K562 (cell line): ENCODE data around the gene PIP4K2A. TPM values are rescaled to one million over a fixed set of nuclear protein-coding genes. Genes with fewer than 3 reads are reported as not detected.

ENCODE experiments used
- BCOR ChIP-seq: fragments of 450-650 bp; IDR thresholded peaks from 2 replicates; pipeline ENCODE4 v1.6.1; 2016
- BRCA1 ChIP-seq, 2 experiments: fragments of 450-650 bp in 1 of 2; sonication (generic) in 1 of 2; formaldehyde crosslinking in 1 of 2; IDR thresholded peaks; 2 replicates each; pipeline versions ENCODE4 v1.5.0 to v1.6.1; 2017 to 2020; ENCODE audit warnings: mild to moderate bottlenecking in 1 of 2, missing genetic modification reagents in 1 of 2
- HDAC6 ChIP-seq: IDR thresholded peaks from 2 replicates; pipeline ENCODE4 v1.6.1; 2012; ENCODE audit warnings: low read depth, mild to moderate bottlenecking, control low read depth, inconsistent platforms, low read length, moderate library complexity
- JUND ChIP-seq, 2 experiments: IDR thresholded peaks; 2 replicates in 1 of 2; 3 replicates in 1 of 2; pipeline ENCODE4 v1.6.1; 2011; ENCODE audit warnings: borderline replicate concordance in 2 of 2, low read depth in 2 of 2, low read length in 2 of 2, improper control_type of control experiment in 1 of 2, missing biosample characterization in 1 of 2, missing genetic modification characterization in 1 of 2, missing genetic modification reagents in 1 of 2
- KDM1A ChIP-seq, 2 experiments: fragments of 450-650 bp; IDR thresholded peaks; 2 replicates each; pipeline ENCODE4 v1.6.1; 2016; ENCODE audit warnings: mild to moderate bottlenecking in 2 of 2
- MCM5 ChIP-seq: fragments of 450-650 bp; IDR thresholded peaks from 2 replicates; pipeline ENCODE4 v1.6.1; 2016; ENCODE audit warnings: low read depth
- NCOA1 ChIP-seq: fragments of 450-650 bp; IDR thresholded peaks from 2 replicates; pipeline ENCODE4 v1.6.1; 2016; ENCODE audit warnings: low read depth
- NCOA2 ChIP-seq, 2 experiments: fragments of 450-650 bp; IDR thresholded peaks; 2 replicates each; pipeline ENCODE4 v1.6.1; 2018; ENCODE audit warnings: mild to moderate bottlenecking in 2 of 2, moderate library complexity in 1 of 2; ENCODE audit not compliant: partially characterized antibody in 2 of 2
- POLR2G ChIP-seq: fragments of 200-400 bp; formaldehyde crosslinking; IDR thresholded peaks from 2 replicates; pipeline ENCODE4 v1.6.1; 2017; ENCODE audit warnings: low read depth, mild to moderate bottlenecking, antibody characterized with exemption, low read length, moderate library complexity
- POLR3A ChIP-seq: IDR thresholded peaks from 2 replicates; pipeline ENCODE4 v1.6.1; 2011; ENCODE audit warnings: borderline replicate concordance, mild to moderate bottlenecking, moderate library complexity; ENCODE audit not compliant: insufficient read length, insufficient read depth; ENCODE audit errors: extremely low read depth
- SMARCB1 ChIP-seq: IDR thresholded peaks from 2 replicates; pipeline ENCODE4 v1.6.1; 2011; ENCODE audit warnings: improper control_type of control experiment, low read depth; ENCODE audit not compliant: insufficient read length
- TAF9B ChIP-seq: fragments of 450-650 bp; IDR thresholded peaks from 2 replicates; pipeline ENCODE4 v1.6.1; 2018; ENCODE audit warnings: mild to moderate bottlenecking; ENCODE audit not compliant: partially characterized antibody
- ZNF224 ChIP-seq: sonication (generic); formaldehyde crosslinking; IDR thresholded peaks from 2 replicates; pipeline ENCODE4 v1.8.0; 2022; ENCODE audit warnings: mild to moderate bottlenecking, missing genetic modification reagents
- ZNF586 ChIP-seq: fragments of 450-650 bp; formaldehyde crosslinking; conservative IDR thresholded peaks from 2 replicates; pipeline ENCODE4 v1.4.0; 2020; ENCODE audit warnings: mild to moderate bottlenecking, moderate library complexity
- ZZZ3 ChIP-seq: fragments of 450-650 bp; IDR thresholded peaks from 2 replicates; pipeline ENCODE4 v1.6.1; 2016; ENCODE audit warnings: antibody characterized with exemption, mild to moderate bottlenecking, moderate library complexity
- polyA plus RNA-seq, 8 experiments: library from polyadenylated mRNA; depleted of rRNA in 4 of 8; stranded (reverse) in 5 of 8; unstranded in 3 of 8; fragments of >200 nt; fragmentation: Nextera tagmentation in 2 of 8; fragmentation: Illumina TruSeq in 1 of 8; extraction: Ambion mirVana in 2 of 8; extraction: Trizol in 1 of 8; gene quantifications; 2 replicates each; pipeline versions ENCODE4 v1.2.1 to v1.2.3, GENCODE V29; 2011 to 2014; ENCODE audit warnings: inconsistent platforms in 1 of 8, missing spikeins in 1 of 8
- total RNA-seq, 7 experiments: library from RNA; depleted of rRNA in 6 of 7; stranded (reverse); fragments of >200 nt in 6 of 7; fragmentation: Illumina TruSeq in 2 of 7; extraction: Trizol in 2 of 7; gene quantifications; 2 replicates each; pipeline versions ENCODE4 v1.2.1 to v1.2.3, GENCODE V29; 2011 to 2021; ENCODE audit warnings: low replicate concordance in 1 of 7
- TF ChIP-seq, protein P1 (sequence below), 2 experiments: fragments of 450-650 bp; formaldehyde crosslinking in 1 of 2; IDR thresholded peaks; 2 replicates each; pipeline versions ENCODE4 v1.4.0 to v1.6.1; 2014 to 2020; ENCODE audit warnings: mild to moderate bottlenecking in 2 of 2, borderline replicate concordance in 1 of 2, low read depth in 1 of 2
- TF ChIP-seq, protein P2 (sequence below): fragments of 450-650 bp; formaldehyde crosslinking; conservative IDR thresholded peaks from 2 replicates; pipeline ENCODE4 v1.4.0; 2022; ENCODE audit warnings: mild to moderate bottlenecking, missing genetic modification characterization

PIP4K2A gene
- total and polyA plus RNA-seq, 9 of the 15 experiments (the other 6 are each of a cell fraction or from before 2014, with no cell fraction given) = 35.6 to 117 (median 71.9) TPM

DNA sequence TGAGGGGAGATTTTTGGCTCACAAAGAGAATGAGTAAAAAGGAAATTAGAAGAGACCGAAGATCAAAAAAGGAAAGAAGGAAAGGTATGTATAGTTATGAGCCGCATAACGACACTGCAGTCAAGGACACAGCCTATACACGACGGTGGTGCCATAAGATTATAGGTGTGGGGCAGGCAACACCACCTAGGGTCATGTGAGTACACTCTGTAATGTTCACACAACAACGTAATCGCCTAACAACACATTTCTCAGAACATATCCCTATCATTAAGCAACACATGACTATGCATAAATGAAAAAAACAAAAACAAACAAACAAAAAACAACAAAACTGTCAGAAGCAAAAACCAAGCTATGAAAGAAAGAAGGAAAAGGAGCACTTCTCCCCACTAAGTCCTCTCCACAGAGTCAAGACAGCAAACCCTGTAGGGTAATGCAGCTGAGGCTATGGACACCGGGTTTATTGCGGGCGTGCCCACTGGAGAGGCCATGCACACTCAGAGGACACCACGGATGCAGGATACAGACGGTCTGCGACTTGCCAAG is 45.1 kb downstream of the PIP4K2A start (continued):
- no peak for TF ChIP-seq JUND (IDR thresholded peaks at IDR 0.05; ENCODE audit: borderline replicate concordance, low read depth, low read length)
- peak; percentile 10; the same call in 1 of the 3 replicates for TF ChIP-seq JUND (tag; IDR thresholded peaks at IDR 0.05; ENCODE audit: borderline replicate concordance, low read depth, low read length)
- peak in 1 of 2 experiments; percentile 6; a peak in 1 of 4 replicates for TF ChIP-seq KDM1A (IDR thresholded peaks at IDR 0.05)
- no peak for TF ChIP-seq TAF9B
- TF ChIP-seq POLR2G = no peak
- TF ChIP-seq, protein P1, sequence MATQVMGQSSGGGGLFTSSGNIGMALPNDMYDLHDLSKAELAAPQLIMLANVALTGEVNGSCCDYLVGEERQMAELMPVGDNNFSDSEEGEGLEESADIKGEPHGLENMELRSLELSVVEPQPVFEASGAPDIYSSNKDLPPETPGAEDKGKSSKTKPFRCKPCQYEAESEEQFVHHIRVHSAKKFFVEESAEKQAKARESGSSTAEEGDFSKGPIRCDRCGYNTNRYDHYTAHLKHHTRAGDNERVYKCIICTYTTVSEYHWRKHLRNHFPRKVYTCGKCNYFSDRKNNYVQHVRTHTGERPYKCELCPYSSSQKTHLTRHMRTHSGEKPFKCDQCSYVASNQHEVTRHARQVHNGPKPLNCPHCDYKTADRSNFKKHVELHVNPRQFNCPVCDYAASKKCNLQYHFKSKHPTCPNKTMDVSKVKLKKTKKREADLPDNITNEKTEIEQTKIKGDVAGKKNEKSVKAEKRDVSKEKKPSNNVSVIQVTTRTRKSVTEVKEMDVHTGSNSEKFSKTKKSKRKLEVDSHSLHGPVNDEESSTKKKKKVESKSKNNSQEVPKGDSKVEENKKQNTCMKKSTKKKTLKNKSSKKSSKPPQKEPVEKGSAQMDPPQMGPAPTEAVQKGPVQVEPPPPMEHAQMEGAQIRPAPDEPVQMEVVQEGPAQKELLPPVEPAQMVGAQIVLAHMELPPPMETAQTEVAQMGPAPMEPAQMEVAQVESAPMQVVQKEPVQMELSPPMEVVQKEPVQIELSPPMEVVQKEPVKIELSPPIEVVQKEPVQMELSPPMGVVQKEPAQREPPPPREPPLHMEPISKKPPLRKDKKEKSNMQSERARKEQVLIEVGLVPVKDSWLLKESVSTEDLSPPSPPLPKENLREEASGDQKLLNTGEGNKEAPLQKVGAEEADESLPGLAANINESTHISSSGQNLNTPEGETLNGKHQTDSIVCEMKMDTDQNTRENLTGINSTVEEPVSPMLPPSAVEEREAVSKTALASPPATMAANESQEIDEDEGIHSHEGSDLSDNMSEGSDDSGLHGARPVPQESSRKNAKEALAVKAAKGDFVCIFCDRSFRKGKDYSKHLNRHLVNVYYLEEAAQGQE (IDR thresholded peaks at IDR 0.05; ENCODE audit: borderline replicate concordance) = no peak
- TF ChIP-seq, protein P1 (CRISPR knock-in tag; IDR thresholded peaks at IDR 0.05; ENCODE audit: low read depth) = no peak
- no peak for TF ChIP-seq ZNF224 (CRISPR knock-in tag)
- no peak for TF ChIP-seq NCOA2 (IDR thresholded peaks at IDR 0.05; ENCODE audit: partially characterized antibody in 2 of 2)
- TF ChIP-seq, protein P2, sequence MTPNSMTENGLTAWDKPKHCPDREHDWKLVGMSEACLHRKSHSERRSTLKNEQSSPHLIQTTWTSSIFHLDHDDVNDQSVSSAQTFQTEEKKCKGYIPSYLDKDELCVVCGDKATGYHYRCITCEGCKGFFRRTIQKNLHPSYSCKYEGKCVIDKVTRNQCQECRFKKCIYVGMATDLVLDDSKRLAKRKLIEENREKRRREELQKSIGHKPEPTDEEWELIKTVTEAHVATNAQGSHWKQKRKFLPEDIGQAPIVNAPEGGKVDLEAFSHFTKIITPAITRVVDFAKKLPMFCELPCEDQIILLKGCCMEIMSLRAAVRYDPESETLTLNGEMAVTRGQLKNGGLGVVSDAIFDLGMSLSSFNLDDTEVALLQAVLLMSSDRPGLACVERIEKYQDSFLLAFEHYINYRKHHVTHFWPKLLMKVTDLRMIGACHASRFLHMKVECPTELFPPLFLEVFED = no peak
- TF ChIP-seq HDAC6 = no peak
- no peak for TF ChIP-seq BRCA1 (IDR thresholded peaks at IDR 0.05)
- no peak for TF ChIP-seq BRCA1 (CRISPR knock-in tag; IDR thresholded peaks at IDR 0.05)
- TF ChIP-seq SMARCB1 = peak; percentile 33
- no peak for TF ChIP-seq ZZZ3
- TF ChIP-seq POLR3A = no peak
- TF ChIP-seq MCM5 = no peak
- TF ChIP-seq BCOR = no peak
- peak; percentile 81 for TF ChIP-seq NCOA1
- TF ChIP-seq ZNF586 = no peak
